Islet precursor cell (in vitro differentiated cells): Measurements from ENCODE around the gene CRHR1.

Experiments
- DNase-seq: peaks from one replicate; pipeline ENCODE4 v3.0.0-alpha.2; 2018

Gene CRHR1

DNA sequence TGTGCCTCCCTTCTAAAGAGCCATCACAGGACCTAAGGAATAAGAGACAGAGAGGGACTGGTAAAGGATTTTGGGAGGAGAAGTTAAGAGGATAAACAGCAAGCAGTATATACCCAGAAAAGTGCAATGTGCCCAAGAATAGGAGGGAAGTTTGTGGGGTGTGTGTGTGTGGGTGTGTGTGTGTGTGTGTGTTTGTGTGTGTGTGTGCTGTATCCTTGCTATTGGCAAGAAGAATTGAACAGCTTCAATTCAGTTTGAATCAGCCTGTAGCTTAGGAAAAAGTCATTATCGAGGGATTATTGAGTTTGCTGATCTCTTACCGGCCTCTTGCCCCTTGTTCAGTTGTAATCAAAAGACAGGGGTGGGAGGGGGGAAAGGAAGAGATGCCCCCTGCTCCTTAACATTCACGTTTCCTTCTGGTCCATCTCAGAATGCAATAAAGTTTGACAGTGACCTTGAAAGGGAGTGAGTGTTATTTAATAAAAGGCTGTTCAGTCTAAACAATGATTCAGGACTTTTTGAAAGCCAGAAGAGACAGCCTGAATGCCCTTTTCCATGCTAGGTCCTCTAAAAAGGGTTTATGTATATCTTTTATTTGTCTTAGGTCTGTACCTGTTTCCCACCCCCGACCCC, 86.3 kb downstream of the CRHR1 start:
- DNase-seq = no peak

DNA sequence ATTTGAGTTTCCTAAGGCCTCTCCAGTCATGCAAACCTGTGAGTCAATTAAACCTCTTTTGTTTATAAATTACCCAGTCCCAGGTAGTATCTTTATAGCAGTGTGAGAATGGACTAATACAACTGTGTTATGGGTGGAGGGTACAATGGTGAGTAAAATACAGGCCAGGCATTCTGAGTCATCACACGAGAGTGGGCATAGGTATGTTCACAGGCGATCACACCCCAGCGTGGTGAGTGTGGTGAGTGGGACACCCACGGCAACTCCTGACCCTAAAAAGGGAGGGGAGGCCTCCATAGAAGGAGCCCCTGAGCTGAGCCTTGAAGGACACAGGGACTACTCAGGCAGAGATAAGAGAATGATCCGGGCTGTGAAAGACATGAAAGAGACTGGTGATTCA, 87.6 kb downstream of the CRHR1 start:
- no peak for DNase-seq

DNA sequence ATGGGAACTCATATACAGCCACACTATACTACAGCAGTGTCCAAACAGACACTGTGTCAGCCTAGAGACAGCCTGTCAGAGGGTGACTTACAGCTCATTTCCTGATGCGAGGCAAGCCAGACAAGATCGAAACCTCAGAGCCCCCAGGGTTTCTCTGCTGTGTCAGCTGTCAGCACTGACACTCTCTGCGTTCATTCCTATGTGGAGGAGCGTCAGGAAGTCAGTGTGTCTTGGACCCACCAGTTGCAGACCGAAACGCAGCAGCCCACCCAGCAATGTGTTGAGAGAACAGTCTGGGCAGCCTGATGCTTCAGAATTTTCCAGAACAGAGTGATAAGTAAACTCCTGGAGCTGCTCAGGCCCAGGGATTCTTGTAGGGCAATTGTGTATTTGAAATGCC, 89.6 kb downstream of the CRHR1 start:
- peak; percentile 91 for DNase-seq

DNA sequence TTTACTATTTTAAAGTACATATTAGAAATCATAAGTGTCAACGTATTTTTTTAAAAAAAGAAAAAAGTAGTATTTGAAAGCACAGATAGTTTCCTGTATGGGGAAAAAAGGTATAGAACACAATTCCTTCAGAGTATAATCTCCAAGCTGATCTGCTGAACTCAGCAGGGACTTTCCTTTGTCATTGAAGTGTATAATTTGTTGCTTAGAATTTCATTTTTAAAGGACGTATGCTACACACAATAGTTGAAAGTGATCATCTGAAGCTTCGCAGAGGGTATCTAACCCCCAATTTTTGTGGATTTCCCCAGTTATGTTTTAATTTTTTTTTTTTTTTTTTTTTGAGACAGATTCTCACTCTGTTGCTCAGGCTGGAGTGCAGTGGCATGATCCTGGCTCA, 90.0 kb downstream of the CRHR1 start:
- DNase-seq = no peak

DNA sequence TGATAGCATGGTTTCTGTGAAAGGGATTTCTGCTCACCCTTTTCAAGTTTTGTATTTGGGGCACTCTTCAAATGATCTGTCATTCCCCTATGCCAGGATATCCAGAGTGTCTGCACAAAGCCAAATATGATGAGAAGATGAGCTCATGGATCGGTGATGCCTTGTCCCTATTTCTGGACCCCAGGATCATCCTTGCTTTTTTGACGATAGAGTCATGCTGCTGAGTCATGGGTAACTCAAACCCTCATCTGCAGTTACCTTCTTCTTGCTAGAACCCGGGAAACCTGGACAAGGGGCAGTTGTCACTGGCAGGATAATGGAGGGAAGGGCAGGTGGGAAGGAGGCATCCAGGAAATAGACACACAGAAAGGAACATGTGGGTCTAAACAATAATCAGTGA, 92.4 kb downstream of the CRHR1 start:
- DNase-seq = no peak

DNA sequence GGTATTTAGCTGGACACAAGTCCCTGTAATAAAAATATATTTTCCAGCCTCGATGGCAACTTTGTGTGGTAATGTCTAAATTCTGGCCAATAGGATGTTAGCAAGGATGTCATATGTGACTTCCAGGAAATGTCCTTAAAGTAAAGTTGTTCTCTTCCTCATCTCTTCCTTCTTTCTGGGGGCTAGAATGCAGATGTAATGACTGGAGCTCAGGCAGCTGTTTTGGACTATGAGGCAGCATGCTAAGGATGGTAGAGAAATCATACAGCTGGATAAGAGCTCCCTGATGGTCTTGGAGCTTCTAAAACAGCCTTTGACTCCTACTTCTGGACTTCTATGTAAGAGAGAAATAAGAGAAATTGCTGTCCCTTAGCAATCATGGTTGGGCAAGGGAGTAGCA, 93.3 kb downstream of the CRHR1 start:
- no peak for DNase-seq

DNA sequence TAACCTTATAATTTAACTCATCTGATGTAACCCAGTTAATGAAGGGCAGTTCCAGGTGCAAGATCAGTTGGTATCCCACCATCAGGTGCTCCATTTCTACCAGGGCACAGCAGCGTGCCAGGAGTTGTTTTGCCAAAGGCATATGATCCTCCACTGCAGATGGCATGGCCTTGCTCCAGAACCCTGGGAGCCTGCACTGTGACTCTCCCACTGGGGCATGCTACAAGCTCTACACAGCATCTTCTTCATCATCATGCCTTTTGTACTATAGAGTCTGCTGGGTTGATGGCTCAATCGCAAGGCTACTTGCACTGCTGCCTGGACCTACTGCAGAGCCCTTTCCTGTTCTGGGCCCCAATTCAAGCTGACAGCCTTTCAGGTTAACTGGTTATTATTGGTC, 98.9 kb downstream of the CRHR1 start:
- no peak for DNase-seq
